Measurements from ENCODE around the gene BEND7.

BEND7 gene

GRCh38 chr10:13503745-13504463 lies 24.9 kb downstream of the BEND7 start:
- Mint-ChIP-seq H3K36me3 (no peaks in the 10 kb centered on the region), H3K9me3 (no peaks in the 10 kb centered on the region), H3K27ac (no peak overlapping the region), H3K27me3 (peaks cover 6% of the 10 kb centered on the region), H3K4me3 (no peak overlapping the region), H3K4me1 (no peaks in the 10 kb centered on the region)

GRCh38 chr10:13502380-13502779 lies 26.4 kb downstream of the BEND7 start:
- no peak overlapping the region for H3K4me3 Mint-ChIP-seq
- no peaks in the 10 kb centered on the region for H3K9me3 Mint-ChIP-seq
- H3K27ac Mint-ChIP-seq = no peak overlapping the region
- H3K27me3 Mint-ChIP-seq = peaks cover 6% of the 10 kb centered on the region
- H3K4me1 Mint-ChIP-seq = no peaks in the 10 kb centered on the region
- H3K36me3 Mint-ChIP-seq = no peaks in the 10 kb centered on the region

GRCh38 chr10:13500201-13500600 lies 28.6 kb downstream of the BEND7 start:
- Mint-ChIP-seq H3K9me3 (no peaks in the 10 kb centered on the region), H3K27me3 (peaks cover 7% of the 10 kb centered on the region), H3K36me3 (no peaks in the 10 kb centered on the region), H3K4me1 (no peaks in the 10 kb centered on the region), H3K27ac (no peak overlapping the region), H3K4me3 (no peak overlapping the region)

- Mint-ChIP-seq H3K36me3 (no peaks in the 10 kb centered on the region), H3K27me3 (peaks cover 7% of the 10 kb centered on the region), H3K27ac (no peak overlapping the region), H3K9me3 (no peaks in the 10 kb centered on the region), H3K4me1 (no peaks in the 10 kb centered on the region), H3K4me3 (no peak overlapping the region)
Measured at GRCh38 chr10:13499150-13499549, 29.7 kb downstream of the BEND7 start.

GRCh38 chr10:13496931-13497330 lies 31.9 kb downstream of the BEND7 start:
- no peak overlapping the region for H3K4me3 Mint-ChIP-seq
- H3K27me3 Mint-ChIP-seq = peaks cover 7% of the 10 kb centered on the region
- H3K27ac Mint-ChIP-seq = no peak overlapping the region
- H3K36me3 Mint-ChIP-seq = no peaks in the 10 kb centered on the region
- no peaks in the 10 kb centered on the region for H3K9me3 Mint-ChIP-seq
- no peaks in the 10 kb centered on the region for H3K4me1 Mint-ChIP-seq

- no peaks in the 10 kb centered on the region for H3K36me3 Mint-ChIP-seq
- H3K27me3 Mint-ChIP-seq = peaks cover 7% of the 10 kb centered on the region
Measured at GRCh38 chr10:13496164-13496563, 32.6 kb downstream of the BEND7 start.

GRCh38 chr10:13492493-13493180 lies 36.2 kb downstream of the BEND7 start:
- Mint-ChIP-seq H3K4me3 (no peak overlapping the region), H3K9me3 (no peaks in the 10 kb centered on the region), H3K27me3 (peaks cover 5% of the 10 kb centered on the region), H3K36me3 (no peaks in the 10 kb centered on the region), H3K27ac (no peak overlapping the region), H3K4me1 (no peaks in the 10 kb centered on the region)

More at GRCh38 chr10:13496164-13496563, 32.6 kb downstream of the BEND7 start:
- Mint-ChIP-seq H3K9me3 (no peaks in the 10 kb centered on the region), H3K27ac (no peak overlapping the region), H3K4me1 (no peaks in the 10 kb centered on the region), H3K4me3 (no peak overlapping the region)

GRCh38 chr10:13491747-13492360 lies 37.0 kb downstream of the BEND7 start:
- Mint-ChIP-seq H3K27me3 (peaks cover 5% of the 10 kb centered on the region), H3K9me3 (no peaks in the 10 kb centered on the region), H3K4me3 (no peak overlapping the region), H3K27ac (no peak overlapping the region), H3K36me3 (no peaks in the 10 kb centered on the region), H3K4me1 (no peaks in the 10 kb centered on the region)

GRCh38 chr10:13490503-13490902 lies 38.3 kb downstream of the BEND7 start:
- no peak overlapping the region for H3K4me3 Mint-ChIP-seq
- peak overlapping the region; percentile 1 for H3K27ac Mint-ChIP-seq
- H3K4me1 Mint-ChIP-seq = no peaks in the 10 kb centered on the region
- H3K9me3 Mint-ChIP-seq = no peaks in the 10 kb centered on the region
- no peaks in the 10 kb centered on the region for H3K27me3 Mint-ChIP-seq
- H3K36me3 Mint-ChIP-seq = no peaks in the 10 kb centered on the region

GRCh38 chr10:13489035-13489599 lies 39.7 kb downstream of the BEND7 start:
- no peaks in the 10 kb centered on the region for H3K27me3 Mint-ChIP-seq
- H3K9me3 Mint-ChIP-seq = no peaks in the 10 kb centered on the region
- no peak overlapping the region for H3K27ac Mint-ChIP-seq
- H3K4me1 Mint-ChIP-seq = peaks cover 5% of the 10 kb centered on the region
- H3K4me3 Mint-ChIP-seq = no peak overlapping the region
- no peaks in the 10 kb centered on the region for H3K36me3 Mint-ChIP-seq

- Mint-ChIP-seq H3K27ac (no peak overlapping the region), H3K27me3 (peaks cover 1% of the 10 kb centered on the region), H3K4me1 (peaks cover 12% of the 10 kb centered on the region), H3K4me3 (no peak overlapping the region), H3K9me3 (no peaks in the 10 kb centered on the region), H3K36me3 (no peaks in the 10 kb centered on the region)
Measured at GRCh38 chr10:13485623-13486022, 43.2 kb downstream of the BEND7 start.

GRCh38 chr10:13483951-13484350 lies 44.9 kb downstream of the BEND7 start:
- H3K4me3 Mint-ChIP-seq = no peak overlapping the region
- no peaks in the 10 kb centered on the region for H3K36me3 Mint-ChIP-seq
- peaks cover 5% of the 10 kb centered on the region for H3K27me3 Mint-ChIP-seq
- H3K9me3 Mint-ChIP-seq = no peaks in the 10 kb centered on the region
- H3K27ac Mint-ChIP-seq = no peak overlapping the region
- peaks cover 12% of the 10 kb centered on the region for H3K4me1 Mint-ChIP-seq

- H3K36me3 Mint-ChIP-seq = no peaks in the 10 kb centered on the region
- peaks cover 5% of the 10 kb centered on the region for H3K27me3 Mint-ChIP-seq
- no peak overlapping the region for H3K4me3 Mint-ChIP-seq
- peaks cover 12% of the 10 kb centered on the region for H3K4me1 Mint-ChIP-seq
- no peaks in the 10 kb centered on the region for H3K9me3 Mint-ChIP-seq
- no peak overlapping the region for H3K27ac Mint-ChIP-seq
Measured at GRCh38 chr10:13483073-13483472, 45.7 kb downstream of the BEND7 start.

- Mint-ChIP-seq H3K36me3 (no peaks in the 10 kb centered on the region), H3K27me3 (peaks cover 5% of the 10 kb centered on the region), H3K4me3 (no peak overlapping the region), H3K27ac (no peak overlapping the region), H3K9me3 (no peaks in the 10 kb centered on the region), H3K4me1 (peaks cover 12% of the 10 kb centered on the region)
Measured at GRCh38 chr10:13481690-13482089, 47.1 kb downstream of the BEND7 start.

- Mint-ChIP-seq H3K4me3 (no peak overlapping the region), H3K27ac (no peak overlapping the region), H3K4me1 (no peaks in the 10 kb centered on the region), H3K36me3 (no peaks in the 10 kb centered on the region), H3K9me3 (no peaks in the 10 kb centered on the region), H3K27me3 (peaks cover 4% of the 10 kb centered on the region)
Measured at GRCh38 chr10:13475124-13475523, 53.7 kb downstream of the BEND7 start.

GRCh38 chr10:13473986-13474385 lies 54.8 kb downstream of the BEND7 start:
- H3K4me1 Mint-ChIP-seq = no peaks in the 10 kb centered on the region
- H3K4me3 Mint-ChIP-seq = no peak overlapping the region
- H3K27ac Mint-ChIP-seq = no peak overlapping the region
- no peaks in the 10 kb centered on the region for H3K27me3 Mint-ChIP-seq
- no peaks in the 10 kb centered on the region for H3K36me3 Mint-ChIP-seq
- H3K9me3 Mint-ChIP-seq = no peaks in the 10 kb centered on the region
